Dedifferentiated amniotic fluid mesenchymal stem cell (primary cell): ENCODE results near the gene TEAD3.

Experiments
- DNase-seq: peaks from one replicate; pipeline ENCODE4 v3.0.0-alpha.2; 2016; ENCODE audit errors: extremely low spot score

Gene TEAD3

GRCh38 chr6:35492258-35492973, 4.5 kb downstream of the TEAD3 start:
- DNase-seq, result no peak

GRCh38 chr6:35491558-35492257, 5.2 kb downstream of the TEAD3 start:
- no peak for DNase-seq

- no peak for DNase-seq
Observed at GRCh38 chr6:35490821-35491557, 5.9 kb downstream of the TEAD3 start.

GRCh38 chr6:35489995-35490791, 6.7 kb downstream of the TEAD3 start:
- DNase-seq, result no peak

- DNase-seq, result no peak
Observed at GRCh38 chr6:35489066-35489465, 7.8 kb downstream of the TEAD3 start.

- no peak for DNase-seq
Observed at GRCh38 chr6:35488517-35488862, 8.4 kb downstream of the TEAD3 start.

- DNase-seq, result no peak
Observed at GRCh38 chr6:35487658-35488516, 9.0 kb downstream of the TEAD3 start.

- DNase-seq, result no peak
Observed at GRCh38 chr6:35486005-35486925, 10.6 kb downstream of the TEAD3 start.

GRCh38 chr6:35485402-35485877, 11.4 kb downstream of the TEAD3 start:
- no peak for DNase-seq

GRCh38 chr6:35484921-35485392, 11.9 kb downstream of the TEAD3 start:
- no peak for DNase-seq

GRCh38 chr6:35483893-35484645, 12.8 kb downstream of the TEAD3 start:
- DNase-seq, result no peak

- DNase-seq, result no peak
Observed at GRCh38 chr6:35483490-35483889, 13.4 kb downstream of the TEAD3 start.

- DNase-seq, result no peak
Observed at GRCh38 chr6:35483062-35483461, 13.8 kb downstream of the TEAD3 start.

- no peak for DNase-seq
Observed at GRCh38 chr6:35481226-35481625, 15.7 kb downstream of the TEAD3 start.

- DNase-seq, result no peak
Observed at GRCh38 chr6:35480176-35480575, 16.7 kb downstream of the TEAD3 start.

- no peak for DNase-seq
Observed at GRCh38 chr6:35478259-35478658, 18.6 kb downstream of the TEAD3 start.

- DNase-seq, result no peak
Observed at GRCh38 chr6:35477551-35478179, 19.2 kb downstream of the TEAD3 start.

GRCh38 chr6:35477028-35477427, 19.9 kb downstream of the TEAD3 start:
- DNase-seq, result no peak
